Gastroesophageal sphincter (tissue), 4 donors: ENCODE measurements around the gene PLCB1. TPM values are rescaled to one million over a fixed set of nuclear protein-coding genes. Genes with fewer than 3 reads are reported as not detected.

ENCODE experiments used
- ATAC-seq: fragments of 150-250 bp; one replicate; pipeline ENCODE4 v1.9.1; 2016; ENCODE audit warnings: mild to moderate bottlenecking, moderate library complexity
- H3K27ac ChIP-seq, 4 donors: fragments of 200-600 bp; sonication (generic) in 3 of 4; 1 replicate in 3 of 4; 2 replicates in 1 of 4; pipeline ENCODE4 v1.5.1; 2016 to 2019
- H3K27me3 ChIP-seq: fragments of 200-600 bp; sonication (generic); one replicate; pipeline ENCODE4 v1.5.1; 2019
- H3K36me3 ChIP-seq, 2 donors: fragments of 200-600 bp; sonication (generic); one replicate each; pipeline ENCODE4 v1.5.1; 2019; ENCODE audit warnings: control low read depth in 1 of 2
- H3K4me1 ChIP-seq, 3 donors: fragments of 200-600 bp; sonication (generic); 1 replicate in 2 of 3; 2 replicates in 1 of 3; pipeline ENCODE4 v1.5.1; 2016 to 2019; ENCODE audit warnings: control low read depth in 2 of 3
- H3K4me3 ChIP-seq, 2 donors: fragments of 200-600 bp; sonication (generic); one replicate each; pipeline ENCODE4 v1.5.1; 2019; ENCODE audit warnings: mild to moderate bottlenecking in 1 of 2, moderate library complexity in 1 of 2
- H3K9me3 ChIP-seq, 3 donors: fragments of 200-600 bp; sonication (generic); one replicate each; pipeline ENCODE4 v1.5.1; 2017 to 2019; ENCODE audit warnings: control low read depth in 2 of 3
- EP300 ChIP-seq: sonication (generic); formaldehyde crosslinking; IDR thresholded peaks from one replicate; pipeline ENCODE4 v1.6.1; 2017; ENCODE audit warnings: antibody characterized with exemption, mild to moderate bottlenecking
- POLR2A ChIP-seq, 2 donors: fragments of 450-650 bp; IDR thresholded peaks; one replicate each; pipeline ENCODE4 v1.6.1; 2017; ENCODE audit warnings: antibody characterized with exemption in 2 of 2, mild to moderate bottlenecking in 2 of 2, moderate library complexity in 1 of 2
- POLR2AphosphoS5 ChIP-seq: sonication (generic); formaldehyde crosslinking; IDR thresholded peaks from one replicate; pipeline ENCODE4 v1.6.1; 2017; ENCODE audit warnings: antibody characterized with exemption
- WGBS, 2 donors: methylation state at CpG; one replicate each; pipeline ENCODE4 v1.1.5; 2018; ENCODE audit warnings: low coverage in 1 of 2; 5-methylcytosine and 5-hydroxymethylcytosine counted together
- total RNA-seq, 4 donors: library from RNA; depleted of rRNA; stranded (reverse); fragments of >200 nt; gene quantifications; one replicate each; pipeline ENCODE4 v1.1.0, GENCODE V29; 2016
- TF ChIP-seq, protein P1 (sequence below), 4 experiments: fragments of 200-600 bp in 2 of 4; fragments of 450-650 bp in 2 of 4; sonication (generic) in 1 of 4; IDR thresholded peaks; one replicate each; pipeline ENCODE4 v1.5.1; 2017 to 2019; ENCODE audit warnings: antibody characterized with exemption in 4 of 4, mild to moderate bottlenecking in 2 of 4, moderate library complexity in 2 of 4

PLCB1 gene
- total RNA-seq, 4 donors from 2014 or later = 60.8 to 104 (median 69.0) TPM

DNA sequence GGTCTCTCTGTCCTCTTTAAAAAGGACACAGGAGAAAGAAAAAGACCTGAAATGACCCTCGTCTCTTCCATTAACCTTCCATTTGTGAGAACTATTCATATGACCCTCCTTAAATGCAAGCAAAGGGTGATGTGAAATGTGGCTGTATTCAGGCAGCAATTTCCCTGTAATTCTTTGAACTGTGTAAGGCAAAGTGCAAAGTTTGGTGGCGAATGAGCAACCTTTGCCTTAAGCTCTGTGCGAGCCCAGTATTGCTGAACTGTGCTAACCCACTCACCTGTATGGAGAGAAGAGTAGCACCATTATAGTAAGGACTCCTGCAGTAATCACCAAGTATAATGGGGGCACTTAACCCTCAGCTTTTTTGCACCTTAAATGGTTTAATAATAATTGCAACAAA is 223.4 kb downstream of the PLCB1 start:
- ATAC-seq = no peak
- WGBS, 2 donors = 88 to 90% methylated on average over 3 of the region's 3 CpGs
- Histone ChIP-seq H3K4me1 (peaks cover 0 to 34% (median 3%) of the 10 kb centered on the region in 3 donors), H3K27me3 (no peaks in the 10 kb centered on the region), H3K9me3 (no peaks in the 10 kb centered on the region), H3K27ac (no peak overlapping the region), H3K4me3 (no peak overlapping the region), H3K36me3 (no peaks in the 10 kb centered on the region)
- TF ChIP-seq, protein P1, sequence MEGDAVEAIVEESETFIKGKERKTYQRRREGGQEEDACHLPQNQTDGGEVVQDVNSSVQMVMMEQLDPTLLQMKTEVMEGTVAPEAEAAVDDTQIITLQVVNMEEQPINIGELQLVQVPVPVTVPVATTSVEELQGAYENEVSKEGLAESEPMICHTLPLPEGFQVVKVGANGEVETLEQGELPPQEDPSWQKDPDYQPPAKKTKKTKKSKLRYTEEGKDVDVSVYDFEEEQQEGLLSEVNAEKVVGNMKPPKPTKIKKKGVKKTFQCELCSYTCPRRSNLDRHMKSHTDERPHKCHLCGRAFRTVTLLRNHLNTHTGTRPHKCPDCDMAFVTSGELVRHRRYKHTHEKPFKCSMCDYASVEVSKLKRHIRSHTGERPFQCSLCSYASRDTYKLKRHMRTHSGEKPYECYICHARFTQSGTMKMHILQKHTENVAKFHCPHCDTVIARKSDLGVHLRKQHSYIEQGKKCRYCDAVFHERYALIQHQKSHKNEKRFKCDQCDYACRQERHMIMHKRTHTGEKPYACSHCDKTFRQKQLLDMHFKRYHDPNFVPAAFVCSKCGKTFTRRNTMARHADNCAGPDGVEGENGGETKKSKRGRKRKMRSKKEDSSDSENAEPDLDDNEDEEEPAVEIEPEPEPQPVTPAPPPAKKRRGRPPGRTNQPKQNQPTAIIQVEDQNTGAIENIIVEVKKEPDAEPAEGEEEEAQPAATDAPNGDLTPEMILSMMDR (IDR thresholded peaks at IDR 0.05) = no peak
- TF ChIP-seq POLR2AphosphoS5 = no peak
- no peak for TF ChIP-seq EP300
- TF ChIP-seq POLR2A (IDR thresholded peaks at IDR 0.05) = no peak

DNA sequence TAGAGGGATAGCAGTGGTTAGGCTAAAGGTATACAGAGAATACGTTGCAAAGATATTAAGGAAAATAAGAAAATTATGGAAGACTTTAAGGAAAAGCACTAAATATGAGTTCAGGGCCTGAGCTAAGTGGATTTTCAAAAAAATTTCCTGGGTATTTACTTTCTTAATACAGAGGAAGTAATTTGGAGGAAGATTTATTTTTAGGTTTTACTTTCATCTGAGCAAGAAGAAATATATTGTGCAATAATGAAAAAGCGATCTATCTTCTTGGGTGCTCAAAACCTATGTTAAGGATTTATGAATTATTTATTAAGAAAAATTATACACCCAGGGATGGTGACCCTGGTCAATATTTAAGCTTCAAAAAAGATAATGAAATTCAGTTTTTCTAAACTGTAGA is 224.7 kb downstream of the PLCB1 start:
- Histone ChIP-seq H3K9me3 (no peaks in the 10 kb centered on the region), H3K36me3 (no peaks in the 10 kb centered on the region), H3K27me3 (no peaks in the 10 kb centered on the region), H3K27ac (no peak overlapping the region), H3K4me3 (no peak overlapping the region), H3K4me1 (peaks cover 0 to 42% (median 5%) of the 10 kb centered on the region in 3 donors)
- TF ChIP-seq, protein P1 (IDR thresholded peaks at IDR 0.05) = no peak
- TF ChIP-seq POLR2A (IDR thresholded peaks at IDR 0.05) (no peak), EP300 (no peak), POLR2AphosphoS5 (no peak)
- no peak for ATAC-seq
- 66 to 94% methylated on average over 2 of the region's 2 CpGs for WGBS, 2 donors

DNA sequence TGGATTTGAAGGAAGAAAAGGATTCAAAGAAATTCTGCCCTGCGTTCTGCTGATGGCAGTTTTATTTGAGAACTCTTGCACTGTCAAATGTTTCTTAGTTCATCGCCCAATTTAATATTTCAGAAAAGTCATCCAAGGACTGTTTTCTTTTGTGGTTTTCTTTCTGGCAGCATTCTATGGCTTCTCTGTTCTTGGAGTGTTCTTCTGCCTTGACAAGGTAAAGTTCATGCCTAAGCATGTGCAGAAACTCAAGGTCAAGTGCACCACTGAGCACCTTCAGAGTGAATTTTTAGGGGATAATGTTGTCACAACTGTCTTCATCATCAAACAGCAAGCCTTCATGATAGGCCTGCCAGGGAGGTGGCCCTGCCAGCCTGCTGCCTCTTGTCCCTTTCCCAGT is 225.6 kb downstream of the PLCB1 start:
- H3K9me3 ChIP-seq = no peaks in the 10 kb centered on the region
- H3K36me3 ChIP-seq = no peaks in the 10 kb centered on the region
- no peak for ATAC-seq
- H3K27me3 ChIP-seq = no peaks in the 10 kb centered on the region
- H3K4me3 ChIP-seq = no peak overlapping the region
- peaks cover 0 to 45% (median 5%) of the 10 kb centered on the region in 3 donors for H3K4me1 ChIP-seq
- no peak for TF ChIP-seq EP300
- TF ChIP-seq POLR2A (IDR thresholded peaks at IDR 0.05) = no peak
- TF ChIP-seq POLR2AphosphoS5 = no peak
- TF ChIP-seq, protein P1 (IDR thresholded peaks at IDR 0.05) = no peak
- peak overlapping the region in 1 of 4 donors; percentile 29 for H3K27ac ChIP-seq
- WGBS, 2 donors = 30 to 58% methylated on average over 2 of the region's 2 CpGs

DNA sequence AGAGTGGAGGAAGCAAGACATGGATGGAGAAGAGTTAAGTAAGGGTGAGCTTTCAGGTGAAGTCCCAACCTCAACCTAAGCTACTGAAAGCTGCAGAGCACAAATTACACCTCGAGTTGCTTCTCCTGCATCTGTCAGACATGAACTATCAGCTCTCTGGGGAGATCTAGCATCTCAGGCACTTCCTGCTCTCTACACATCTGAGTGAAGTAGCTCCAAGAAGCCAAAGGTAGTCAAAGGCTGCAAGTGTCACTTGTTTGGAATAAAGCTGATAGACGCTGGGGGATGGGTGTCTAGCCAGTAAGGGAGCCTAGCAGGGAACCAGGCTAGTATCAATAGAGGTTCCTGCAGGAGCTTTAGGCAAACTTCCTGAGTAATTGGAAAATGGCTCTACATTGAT is 228.0 kb downstream of the PLCB1 start:
- Histone ChIP-seq H3K27ac (no peak overlapping the region), H3K4me1 (peaks cover 0 to 45% (median 5%) of the 10 kb centered on the region in 3 donors), H3K4me3 (no peak overlapping the region), H3K9me3 (no peaks in the 10 kb centered on the region), H3K27me3 (no peaks in the 10 kb centered on the region), H3K36me3 (no peaks in the 10 kb centered on the region)
- TF ChIP-seq POLR2A (IDR thresholded peaks at IDR 0.05) (no peak), POLR2AphosphoS5 (no peak), EP300 (no peak)
- TF ChIP-seq, protein P1 (IDR thresholded peaks at IDR 0.05) = no peak
- no peak for ATAC-seq
- 50 to 94% methylated on average over 1 to 2 of the region's 2 CpGs for WGBS, 2 donors

DNA sequence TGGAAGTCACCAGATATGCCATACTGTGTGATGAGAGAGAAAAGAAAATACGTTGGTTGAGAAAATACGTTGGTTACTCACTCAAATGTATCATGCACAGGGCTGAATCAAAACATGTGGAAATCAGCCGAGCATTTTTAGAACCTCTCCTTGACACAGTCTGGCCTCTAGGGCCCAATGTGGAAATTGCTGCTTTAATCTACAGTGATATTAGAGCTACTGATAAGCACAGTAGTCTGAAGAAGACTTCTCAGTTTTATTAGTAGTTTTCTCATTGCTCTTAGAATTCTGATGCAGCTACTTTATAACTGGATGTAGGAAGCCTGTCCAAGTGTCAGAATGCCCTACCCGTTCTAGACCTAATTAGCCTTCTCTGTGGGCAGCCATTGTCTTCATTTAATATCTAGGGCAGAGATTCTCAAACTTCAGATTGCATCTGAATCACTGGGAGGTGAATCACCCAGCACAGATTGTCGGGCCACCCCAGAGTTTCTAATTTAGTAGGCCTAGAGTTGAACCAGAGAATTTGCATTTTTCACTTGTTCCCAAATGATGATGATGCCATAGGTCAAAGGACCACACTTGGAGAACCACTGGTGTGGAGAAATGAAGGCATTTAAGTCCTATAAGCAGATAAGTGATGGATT is 229.1 kb downstream of the PLCB1 start:
- H3K4me1 ChIP-seq = peaks cover 0 to 40% (median 5%) of the 10 kb centered on the region in 3 donors
- no peak overlapping the region for H3K27ac ChIP-seq
- H3K9me3 ChIP-seq = no peaks in the 10 kb centered on the region
- no peak overlapping the region for H3K4me3 ChIP-seq
- no peaks in the 10 kb centered on the region for H3K27me3 ChIP-seq
- 38 to 72% methylated on average over 4 to 5 of the region's 5 CpGs for WGBS, 2 donors
- ATAC-seq = peak; percentile 57
- TF ChIP-seq POLR2A (IDR thresholded peaks at IDR 0.05) = no peak
- TF ChIP-seq, protein P1 (IDR thresholded peaks at IDR 0.05) = peak in 3 of 4 experiments; percentile 21 to 28 (median 26)
- no peaks in the 10 kb centered on the region for H3K36me3 ChIP-seq
